Upper lobe of right lung (tissue), 1 donor: ENCODE measurements around the gene RNF31. TPM values are rescaled to one million over a fixed set of nuclear protein-coding genes. Genes with fewer than 3 reads are reported as not detected.
A peak's percentile ranks its signal among the peaks of the same experiment; 100 is the strongest.

Source experiments
- ATAC-seq: fragments of 200-7000 bp; cut with Tn5 transposase; one replicate; pipeline ENCODE4 v1.9.1; 2020; ENCODE audit warnings: mild to moderate bottlenecking, moderate library complexity
- DNase-seq: peaks from one replicate; pipeline ENCODE4 v3.0.0-alpha.2; 2020
- H3K27ac ChIP-seq: fragments of 200-600 bp; one replicate; pipeline ENCODE4 v1.8.0; 2022
- H3K27me3 ChIP-seq: fragments of 200-600 bp; one replicate; pipeline ENCODE4 v1.8.0; 2022; ENCODE audit warnings: mild to moderate bottlenecking
- H3K36me3 ChIP-seq: fragments of 200-600 bp; one replicate; pipeline ENCODE4 v1.8.0; 2022
- H3K4me1 ChIP-seq: fragments of 200-600 bp; one replicate; pipeline ENCODE4 v1.8.0; 2022
- H3K4me3 ChIP-seq: fragments of 200-600 bp; one replicate; pipeline ENCODE4 v1.8.0; 2022; ENCODE audit warnings: mild to moderate bottlenecking
- H3K9me3 ChIP-seq: fragments of 200-600 bp; one replicate; pipeline ENCODE4 v1.8.0; 2022
- CTCF ChIP-seq: fragments of 200-600 bp; IDR thresholded peaks from one replicate; pipeline ENCODE4 v1.8.0; 2022; ENCODE audit warnings: antibody characterized with exemption
- intact Hi-C: fragments of 100-400 bp; cut with DNase I; formaldehyde crosslinking; loops from one replicate; pipeline ENCODE4 v1.11.0; 2022
- total RNA-seq: library from RNA; stranded (reverse); fragmentation: NEBNext Ultra II Directional; extraction: Animal tissue kit (Norgen Biotek cat#: 25700); gene quantifications from one replicate; pipeline ENCODE4 v1.2.1, GENCODE V29; 2021
- donor health status: DM: no; HTN: yes; CAD: no; lungs with severe emphysema.

The RNF31 gene
- total RNA-seq, 1 donor from 2014 or later = 52.3 TPM

DNA sequence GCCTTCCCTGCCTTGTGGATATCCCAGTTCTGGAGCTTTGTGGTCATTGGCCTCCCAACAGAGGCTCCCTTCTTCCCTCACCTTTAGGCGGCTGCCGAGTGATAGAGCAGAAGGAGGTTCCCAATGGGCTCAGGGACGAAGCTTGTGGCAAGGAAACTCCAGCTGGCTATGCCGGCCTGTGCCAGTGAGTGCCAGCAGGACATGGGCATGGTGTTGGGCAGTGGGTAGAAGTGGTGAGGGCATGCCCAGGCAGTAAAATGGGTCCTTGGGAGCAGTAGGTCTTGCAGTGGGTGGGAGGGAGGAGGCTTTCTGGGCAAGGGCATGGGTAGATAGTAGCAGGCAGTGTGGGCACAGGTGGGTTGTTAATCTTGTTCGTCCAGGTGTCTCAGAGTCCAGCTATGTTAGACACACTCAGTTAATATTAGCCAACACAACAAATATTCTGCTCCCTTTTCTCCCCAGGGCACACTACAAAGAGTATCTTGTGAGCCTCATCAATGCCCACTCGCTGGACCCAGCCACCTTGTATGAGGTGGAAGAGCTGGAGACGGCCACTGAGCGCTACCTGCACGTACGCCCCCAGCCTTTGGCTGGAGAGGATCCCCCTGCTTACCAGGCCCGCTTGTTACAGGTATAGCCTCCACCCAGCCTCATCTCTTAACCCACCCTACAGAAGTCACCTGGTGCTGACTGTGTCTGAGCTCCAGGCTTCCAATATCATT, 12.6 kb downstream of the RNF31 start:
- Histone ChIP-seq H3K27ac (peak overlapping the region; percentile 88), H3K27me3 (no peaks in the 10 kb centered on the region), H3K9me3 (no peaks in the 10 kb centered on the region), H3K4me1 (peaks cover 23% of the 10 kb centered on the region), H3K4me3 (no peak overlapping the region), H3K36me3 (peaks cover 74% of the 10 kb centered on the region)
- intact Hi-C loops = no loop called here
- TF ChIP-seq CTCF = no peak
- DNase-seq (no peak), ATAC-seq (no peak)

DNA sequence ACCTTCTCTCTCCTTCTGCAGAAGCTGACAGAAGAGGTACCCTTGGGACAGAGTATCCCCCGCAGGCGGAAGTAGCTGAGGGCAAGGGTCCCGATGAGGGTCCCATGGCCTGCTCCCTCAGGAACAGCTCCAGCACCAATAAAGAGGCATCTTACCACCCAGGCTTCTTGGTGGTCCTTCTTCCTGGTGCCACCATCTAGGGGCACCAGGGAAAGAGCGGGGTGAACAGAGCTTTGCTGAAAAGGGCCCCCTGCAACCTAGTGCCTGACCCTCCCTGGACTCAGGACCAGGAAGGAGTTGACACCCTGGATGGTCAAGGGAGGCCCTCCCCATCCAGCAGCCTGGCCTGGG, 13.2 kb downstream of the RNF31 start:
- Histone ChIP-seq H3K4me3 (no peak overlapping the region), H3K27me3 (no peaks in the 10 kb centered on the region), H3K9me3 (no peaks in the 10 kb centered on the region), H3K36me3 (peaks cover 74% of the 10 kb centered on the region), H3K27ac (peak overlapping the region; percentile 88), H3K4me1 (peaks cover 23% of the 10 kb centered on the region)
- DNase-seq (no peak), ATAC-seq (no peak)
- TF ChIP-seq CTCF = no peak
- intact Hi-C loops = no loop called here

GRCh38 chr14:24160850-24161804, 13.8 kb downstream of the RNF31 start, which contains the start of gene IRF9:
Gene IRF9, plus strand, starts transcription at chr14:24161265. Its CDS starts 880 bp downstream, at chr14:24162145.
- peaks cover 23% of the 10 kb centered on the region for H3K4me1 ChIP-seq
- intact Hi-C loops = no loop called here
- H3K4me3 ChIP-seq = peak within 1 kb of the TSS; percentile 64
- ATAC-seq = peak; percentile 94
- peak within 1 kb of the TSS; percentile 88 for H3K27ac ChIP-seq
- H3K36me3 ChIP-seq = peaks cover 74% of the 10 kb centered on the region
- TF ChIP-seq CTCF = peak; percentile 94
- no peaks in the 10 kb centered on the region for H3K27me3 ChIP-seq
- H3K9me3 ChIP-seq = no peaks in the 10 kb centered on the region
- DNase-seq = peak; percentile 96

DNA sequence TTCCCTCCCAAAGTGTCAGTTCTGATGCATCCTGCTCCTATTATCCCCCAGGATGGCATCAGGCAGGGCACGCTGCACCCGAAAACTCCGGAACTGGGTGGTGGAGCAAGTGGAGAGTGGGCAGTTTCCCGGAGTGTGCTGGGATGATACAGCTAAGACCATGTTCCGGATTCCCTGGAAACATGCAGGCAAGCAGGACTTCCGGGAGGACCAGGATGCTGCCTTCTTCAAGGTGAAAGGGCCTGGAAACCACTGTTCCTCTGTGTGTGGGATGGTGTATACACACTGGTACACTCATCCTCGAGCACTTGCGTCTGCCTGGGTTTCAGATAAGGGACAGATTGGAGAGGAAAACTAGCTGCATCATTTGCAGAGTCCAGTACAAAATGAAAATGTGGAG, 14.8 kb downstream of the RNF31 start:
- Histone ChIP-seq H3K4me1 (peaks cover 23% of the 10 kb centered on the region), H3K9me3 (no peaks in the 10 kb centered on the region), H3K27ac (peak overlapping the region; percentile 88), H3K36me3 (peaks cover 74% of the 10 kb centered on the region), H3K4me3 (peak overlapping the region; percentile 64), H3K27me3 (no peaks in the 10 kb centered on the region)
- TF ChIP-seq CTCF = no peak
- intact Hi-C loops = no loop called here
- ATAC-seq (peak; percentile 1), DNase-seq (no peak)

GRCh38 chr14:24164518-24164991, 17.3 kb downstream of the RNF31 start:
- DNase-seq (no peak), ATAC-seq (no peak)
- Histone ChIP-seq H3K4me3 (no peak overlapping the region), H3K36me3 (peaks cover 76% of the 10 kb centered on the region), H3K27me3 (no peaks in the 10 kb centered on the region), H3K9me3 (no peaks in the 10 kb centered on the region), H3K27ac (no peak overlapping the region), H3K4me1 (peaks cover 23% of the 10 kb centered on the region)
- intact Hi-C loops = no loop called here
- no peak for TF ChIP-seq CTCF
